ENCODE results near the gene ASTL.

The ASTL gene

GRCh38 chr2:96137321-96138178 is 752 bp downstream of the ASTL start:
- no peak overlapping the region for H3K4me3 ChIP-seq (IDR thresholded peaks at IDR 0.05; ENCODE audit: insufficient read depth, low read depth, low read length)
- no peak for TF ChIP-seq CTCF (conservative IDR thresholded peaks at IDR 0.05; ENCODE audit: low read depth, low read length)

GRCh38 chr2:96136129-96136720 is 2.1 kb downstream of the ASTL start:
- Histone ChIP-seq H3K27me3 (ENCODE audit: insufficient read depth, low read depth) (no peaks in the 10 kb centered on the region), H3K27ac (no peak overlapping the region), H3K4me1 (ENCODE audit: low read depth, poor library complexity, severe bottlenecking) (peaks cover 8% of the 10 kb centered on the region), H3K4me3 (IDR thresholded peaks at IDR 0.05; ENCODE audit: insufficient read depth, low read depth, low read length) (no peak overlapping the region), H3K36me3 (ENCODE audit: insufficient read depth) (no peaks in the 10 kb centered on the region), H3K79me2 (ENCODE audit: insufficient read depth, low read depth) (no peaks in the 10 kb centered on the region), H4K20me1 (ENCODE audit: insufficient read depth) (no peaks in the 10 kb centered on the region), H3K4me2 (no peak overlapping the region), H3K9ac (no peak overlapping the region), H2AFZ (ENCODE audit: low read depth) (no peak overlapping the region)
- TF ChIP-seq CTCF (conservative IDR thresholded peaks at IDR 0.05; ENCODE audit: low read depth, low read length): no peak

More at GRCh38 chr2:96137321-96138178, 752 bp downstream of the ASTL start:
- Histone ChIP-seq H2AFZ (ENCODE audit: low read depth) (no peak overlapping the region), H3K9ac (no peak overlapping the region), H3K4me2 (no peak overlapping the region), H3K27ac (no peak overlapping the region), H3K79me2 (ENCODE audit: insufficient read depth, low read depth) (no peaks in the 10 kb centered on the region), H3K36me3 (ENCODE audit: insufficient read depth) (no peaks in the 10 kb centered on the region), H4K20me1 (ENCODE audit: insufficient read depth) (no peaks in the 10 kb centered on the region), H3K4me1 (ENCODE audit: low read depth, poor library complexity, severe bottlenecking) (no peaks in the 10 kb centered on the region), H3K27me3 (ENCODE audit: insufficient read depth, low read depth) (no peaks in the 10 kb centered on the region)

GRCh38 chr2:96135621-96136020 is 2.7 kb downstream of the ASTL start:
- no peak overlapping the region for H3K4me2 ChIP-seq
- no peaks in the 10 kb centered on the region for H3K79me2 ChIP-seq (ENCODE audit: insufficient read depth, low read depth)
- H3K36me3 ChIP-seq (ENCODE audit: insufficient read depth): no peaks in the 10 kb centered on the region
- no peak for TF ChIP-seq CTCF (conservative IDR thresholded peaks at IDR 0.05; ENCODE audit: low read depth, low read length)
- no peak overlapping the region for H3K4me3 ChIP-seq (IDR thresholded peaks at IDR 0.05; ENCODE audit: insufficient read depth, low read depth, low read length)
- peaks cover 14% of the 10 kb centered on the region for H3K4me1 ChIP-seq (ENCODE audit: low read depth, poor library complexity, severe bottlenecking)
- no peaks in the 10 kb centered on the region for H4K20me1 ChIP-seq (ENCODE audit: insufficient read depth)
- H2AFZ ChIP-seq (ENCODE audit: low read depth): no peak overlapping the region
- H3K27me3 ChIP-seq (ENCODE audit: insufficient read depth, low read depth): no peaks in the 10 kb centered on the region
- no peak overlapping the region for H3K9ac ChIP-seq
- no peak overlapping the region for H3K27ac ChIP-seq

GRCh38 chr2:96135171-96135570 is 3.1 kb downstream of the ASTL start:
- Histone ChIP-seq H3K9ac (no peak overlapping the region), H3K4me2 (no peak overlapping the region), H3K4me1 (ENCODE audit: low read depth, poor library complexity, severe bottlenecking) (peaks cover 18% of the 10 kb centered on the region), H4K20me1 (ENCODE audit: insufficient read depth) (no peaks in the 10 kb centered on the region), H3K36me3 (ENCODE audit: insufficient read depth) (no peaks in the 10 kb centered on the region), H3K27me3 (ENCODE audit: insufficient read depth, low read depth) (no peaks in the 10 kb centered on the region), H3K79me2 (ENCODE audit: insufficient read depth, low read depth) (no peaks in the 10 kb centered on the region), H3K27ac (no peak overlapping the region), H2AFZ (ENCODE audit: low read depth) (no peak overlapping the region), H3K4me3 (IDR thresholded peaks at IDR 0.05; ENCODE audit: insufficient read depth, low read depth, low read length) (no peak overlapping the region)
- no peak for TF ChIP-seq CTCF (conservative IDR thresholded peaks at IDR 0.05; ENCODE audit: low read depth, low read length)

All from KMS-11 (cell line).